Stimulated activated memory B cell treated with anti-CD40 and anti-IgM and Interleukin-4, amounts not matched to agents 10 μg/mL and 1 μg/mL and 100 μg/mL, for 72 hours (primary cell): ENCODE measurements around the gene RMDN2.
"Not testable (repeated sequence)": the region's sequence is repeated elsewhere in the genome, so short reads cannot be mapped to it uniquely, and the experiment has no call there.

Experiments used
- ATAC-seq: fragments of 150-1000 bp; cut with Tn5 transposase; 2 replicates; pipeline ENCODE4 v1.10.0; 2021
- H3K27ac Mint-ChIP-seq: one replicate; pipeline ENCODE4 v1.8.0; 2022; ENCODE audit warnings: mild to moderate bottlenecking, mixed read lengths
- H3K27me3 Mint-ChIP-seq: one replicate; pipeline ENCODE4 v1.8.0; 2022; ENCODE audit warnings: mixed read lengths
- H3K36me3 Mint-ChIP-seq: one replicate; pipeline ENCODE4 v1.8.0; 2022; ENCODE audit warnings: mixed read lengths
- H3K4me1 Mint-ChIP-seq: one replicate; pipeline ENCODE4 v1.8.0; 2022; ENCODE audit warnings: mixed read lengths
- H3K4me3 Mint-ChIP-seq: one replicate; pipeline ENCODE4 v1.8.0; 2022; ENCODE audit warnings: mild to moderate bottlenecking, moderate library complexity, mixed read lengths
- H3K9me3 Mint-ChIP-seq: one replicate; pipeline ENCODE4 v1.8.0; 2022; ENCODE audit warnings: mixed read lengths

Gene RMDN2

GRCh38 chr2:37914340-37914739, 10.7 kb upstream of the RMDN2 start:
- H3K9me3 Mint-ChIP-seq: no peaks in the 10 kb centered on the region
- no peaks in the 10 kb centered on the region for H3K27me3 Mint-ChIP-seq
- no peaks in the 10 kb centered on the region for H3K4me1 Mint-ChIP-seq
- no peak overlapping the region for H3K4me3 Mint-ChIP-seq
- no peaks in the 10 kb centered on the region for H3K36me3 Mint-ChIP-seq
- ATAC-seq: no peak
- H3K27ac Mint-ChIP-seq: no peak overlapping the region

GRCh38 chr2:37915773-37916172, 9.3 kb upstream of the RMDN2 start:
- no peak overlapping the region for H3K27ac Mint-ChIP-seq
- no peaks in the 10 kb centered on the region for H3K4me1 Mint-ChIP-seq
- H3K9me3 Mint-ChIP-seq: no peaks in the 10 kb centered on the region
- H3K27me3 Mint-ChIP-seq: no peaks in the 10 kb centered on the region
- H3K4me3 Mint-ChIP-seq: no peak overlapping the region
- no peaks in the 10 kb centered on the region for H3K36me3 Mint-ChIP-seq
- ATAC-seq: no peak

- Mint-ChIP-seq H3K27ac (no peak overlapping the region), H3K9me3 (no peaks in the 10 kb centered on the region), H3K36me3 (no peaks in the 10 kb centered on the region), H3K4me1 (no peaks in the 10 kb centered on the region), H3K27me3 (no peaks in the 10 kb centered on the region), H3K4me3 (no peak overlapping the region)
- no peak for ATAC-seq
Observed at GRCh38 chr2:37916512-37917082, 8.5 kb upstream of the RMDN2 start.

GRCh38 chr2:37917281-37918228, 7.5 kb upstream of the RMDN2 start:
- no peaks in the 10 kb centered on the region for H3K9me3 Mint-ChIP-seq
- no peak overlapping the region for H3K4me3 Mint-ChIP-seq
- ATAC-seq: no peak
- no peaks in the 10 kb centered on the region for H3K36me3 Mint-ChIP-seq
- no peaks in the 10 kb centered on the region for H3K4me1 Mint-ChIP-seq
- H3K27ac Mint-ChIP-seq: no peak overlapping the region
- no peaks in the 10 kb centered on the region for H3K27me3 Mint-ChIP-seq

GRCh38 chr2:37918742-37919186, 6.3 kb upstream of the RMDN2 start:
- no peaks in the 10 kb centered on the region for H3K36me3 Mint-ChIP-seq
- no peak overlapping the region for H3K4me3 Mint-ChIP-seq
- no peaks in the 10 kb centered on the region for H3K27me3 Mint-ChIP-seq
- ATAC-seq: no peak
- H3K4me1 Mint-ChIP-seq: peaks cover under 1% of the 10 kb centered on the region
- H3K9me3 Mint-ChIP-seq: no peaks in the 10 kb centered on the region
- no peak overlapping the region for H3K27ac Mint-ChIP-seq

GRCh38 chr2:37919631-37920032, 5.5 kb upstream of the RMDN2 start:
- no peaks in the 10 kb centered on the region for H3K36me3 Mint-ChIP-seq
- no peak overlapping the region for H3K27ac Mint-ChIP-seq
- no peak for ATAC-seq
- peaks cover 9% of the 10 kb centered on the region for H3K4me1 Mint-ChIP-seq
- no peak overlapping the region for H3K4me3 Mint-ChIP-seq
- no peaks in the 10 kb centered on the region for H3K27me3 Mint-ChIP-seq
- no peaks in the 10 kb centered on the region for H3K9me3 Mint-ChIP-seq

- Mint-ChIP-seq H3K27me3 (no peaks in the 10 kb centered on the region), H3K9me3 (no peaks in the 10 kb centered on the region), H3K4me1 (peaks cover 10% of the 10 kb centered on the region), H3K36me3 (no peaks in the 10 kb centered on the region), H3K27ac (no peak overlapping the region), H3K4me3 (no peak overlapping the region)
- ATAC-seq: no peak
Observed at GRCh38 chr2:37920570-37920969, 4.5 kb upstream of the RMDN2 start.

GRCh38 chr2:37921781-37922180, 3.3 kb upstream of the RMDN2 start:
- Mint-ChIP-seq H3K9me3 (no peaks in the 10 kb centered on the region), H3K27me3 (no peaks in the 10 kb centered on the region), H3K36me3 (no peaks in the 10 kb centered on the region), H3K4me3 (no peak overlapping the region), H3K27ac (no peak overlapping the region), H3K4me1 (peaks cover 10% of the 10 kb centered on the region)
- ATAC-seq: no peak

- Mint-ChIP-seq H3K4me3 (peak overlapping the region; percentile 93), H3K36me3 (no peaks in the 10 kb centered on the region), H3K27me3 (no peaks in the 10 kb centered on the region), H3K9me3 (no peaks in the 10 kb centered on the region), H3K27ac (peak overlapping the region; percentile 92), H3K4me1 (peaks cover 15% of the 10 kb centered on the region)
- ATAC-seq: no peak
Observed at GRCh38 chr2:37923308-37924055, 1.6 kb upstream of the RMDN2 start.

GRCh38 chr2:37926635-37927034, 1.5 kb downstream of the RMDN2 start:
- Mint-ChIP-seq H3K4me3 (no peak overlapping the region), H3K9me3 (no peaks in the 10 kb centered on the region), H3K27me3 (no peaks in the 10 kb centered on the region), H3K27ac (no peak overlapping the region), H3K36me3 (peaks cover 6% of the 10 kb centered on the region), H3K4me1 (peaks cover 33% of the 10 kb centered on the region)
- ATAC-seq: no peak

- Mint-ChIP-seq H3K27me3 (no peaks in the 10 kb centered on the region), H3K4me1 (peaks cover 35% of the 10 kb centered on the region), H3K27ac (no peak overlapping the region), H3K4me3 (no peak overlapping the region), H3K36me3 (peaks cover 6% of the 10 kb centered on the region), H3K9me3 (no peaks in the 10 kb centered on the region)
- no peak for ATAC-seq
Observed at GRCh38 chr2:37928377-37928776, 3.3 kb downstream of the RMDN2 start.

- H3K27me3 Mint-ChIP-seq, ATAC-seq, H3K36me3 Mint-ChIP-seq, H3K4me3 Mint-ChIP-seq, H3K9me3 Mint-ChIP-seq: not testable (repeated sequence)
- peaks cover 44% of the 10 kb centered on the region for H3K4me1 Mint-ChIP-seq
- H3K27ac Mint-ChIP-seq: peak overlapping the region; percentile 20
Observed at GRCh38 chr2:37930392-37930791, 5.3 kb downstream of the RMDN2 start.

GRCh38 chr2:37932873-37933272, 7.8 kb downstream of the RMDN2 start:
- not testable (repeated sequence) for H3K27ac Mint-ChIP-seq, H3K9me3 Mint-ChIP-seq, H3K27me3 Mint-ChIP-seq, H3K4me3 Mint-ChIP-seq, ATAC-seq, H3K36me3 Mint-ChIP-seq
- peaks cover 68% of the 10 kb centered on the region for H3K4me1 Mint-ChIP-seq

- Mint-ChIP-seq H3K4me1 (peaks cover 74% of the 10 kb centered on the region), H3K36me3 (peaks cover 10% of the 10 kb centered on the region), H3K9me3 (no peaks in the 10 kb centered on the region), H3K27me3 (no peaks in the 10 kb centered on the region), H3K4me3 (peak overlapping the region; percentile 78), H3K27ac (peak overlapping the region; percentile 73)
- ATAC-seq: peak; percentile 86
Observed at GRCh38 chr2:37934591-37935513, 9.8 kb downstream of the RMDN2 start.
